Kidney epithelial cell (primary cell): ENCODE measurements around the gene ARID5B. TPM values are rescaled to one million over a fixed set of nuclear protein-coding genes. Genes with fewer than 3 reads are reported as not detected.

Experiments
- DNase-seq: peaks from one replicate; pipeline ENCODE4 v3.0.0-alpha.2; 2010; ENCODE audit warnings: low read depth
- H3K27me3 ChIP-seq: 2 replicates; pipeline ENCODE4 v1.6.0; 2011; ENCODE audit warnings: low read length; ENCODE audit not compliant: control insufficient read depth, insufficient read depth
- H3K36me3 ChIP-seq: 2 replicates; pipeline ENCODE4 v1.5.1; 2011; ENCODE audit warnings: low read length; ENCODE audit not compliant: control insufficient read depth, insufficient read depth
- H3K4me3 ChIP-seq: 2 replicates; pipeline ENCODE4 v1.5.1; 2011; ENCODE audit warnings: low read depth, mild to moderate bottlenecking, control low read depth, low read length
- CTCF ChIP-seq: IDR thresholded peaks from 2 replicates; pipeline ENCODE4 v1.5.1; 2011; ENCODE audit warnings: mild to moderate bottlenecking, moderate library complexity, low read length, control low read depth, inconsistent platforms; ENCODE audit not compliant: insufficient read depth, poor library complexity, severe bottlenecking
- total RNA-seq: library from RNA; depleted of rRNA; stranded (reverse); fragments of >200 nt; gene quantifications from 2 replicates; pipeline ENCODE4 v1.2.3, GENCODE V29; 2015

ARID5B gene
- total RNA-seq, 1 donor from 2014 or later, result 11.6 TPM

- Histone ChIP-seq H3K36me3 (no peaks in the 10 kb centered on the region), H3K27me3 (no peaks in the 10 kb centered on the region), H3K4me3 (no peak overlapping the region)
- no peak for DNase-seq
- no peak for TF ChIP-seq CTCF
Observed at GRCh38 chr10:62040881-62041280, 139.4 kb downstream of the ARID5B start.

GRCh38 chr10:62043421-62044021 lies 142.0 kb downstream of the ARID5B start:
- no peaks in the 10 kb centered on the region for H3K36me3 ChIP-seq
- no peaks in the 10 kb centered on the region for H3K27me3 ChIP-seq
- DNase-seq, result peak; percentile 73
- no peak overlapping the region for H3K4me3 ChIP-seq
- no peak for TF ChIP-seq CTCF

- no peak overlapping the region for H3K4me3 ChIP-seq
- H3K27me3 ChIP-seq, result no peaks in the 10 kb centered on the region
- DNase-seq, result no peak
- TF ChIP-seq CTCF, result no peak
- no peaks in the 10 kb centered on the region for H3K36me3 ChIP-seq
Observed at GRCh38 chr10:62044566-62044965, 143.1 kb downstream of the ARID5B start.

- no peak for TF ChIP-seq CTCF
- no peak overlapping the region for H3K4me3 ChIP-seq
- no peaks in the 10 kb centered on the region for H3K27me3 ChIP-seq
- peak; percentile 72 for DNase-seq
- H3K36me3 ChIP-seq, result no peaks in the 10 kb centered on the region
Observed at GRCh38 chr10:62045765-62046521, 144.4 kb downstream of the ARID5B start.

- Histone ChIP-seq H3K36me3 (no peaks in the 10 kb centered on the region), H3K4me3 (no peak overlapping the region), H3K27me3 (no peaks in the 10 kb centered on the region)
- TF ChIP-seq CTCF, result no peak
- peak; percentile 71 for DNase-seq
Observed at GRCh38 chr10:62046522-62047227, 145.2 kb downstream of the ARID5B start.
